Gastrocnemius medialis (tissue), 4 donors: Measurements from ENCODE around the gene PYGO1. TPM values are rescaled to one million over a fixed set of nuclear protein-coding genes. Genes with fewer than 3 reads are reported as not detected.

Experiments used
- ATAC-seq, 2 donors: fragments of 150-250 bp; one replicate each; pipeline ENCODE4 v1.9.1; 2016
- DNase-seq, 2 donors: peaks; one replicate each; pipeline ENCODE4 v3.0.0-alpha.2; 2019
- H3K27ac ChIP-seq, 4 donors: fragments of 200-600 bp; sonication (generic); 1 replicate in 1 of 4; 2 replicates in 3 of 4; pipeline ENCODE4 v1.5.1; 2016 to 2018; ENCODE audit warnings: mild to moderate bottlenecking in 2 of 4, moderate library complexity in 1 of 4
- H3K27me3 ChIP-seq, 3 donors: fragments of 200-600 bp; sonication (generic) in 2 of 3; 1 replicate in 1 of 3; 2 replicates in 2 of 3; pipeline versions ENCODE4 v1.5.1 to v1.6.0; 2016 to 2019; ENCODE audit warnings: mild to moderate bottlenecking in 1 of 3, moderate library complexity in 1 of 3
- H3K36me3 ChIP-seq, 2 donors: fragments of 200-600 bp; sonication (generic) in 1 of 2; one replicate each; pipeline ENCODE4 v1.5.1; 2017 to 2018
- H3K4me1 ChIP-seq, 2 donors: fragments of 200-600 bp; sonication (generic) in 1 of 2; one replicate each; pipeline ENCODE4 v1.5.1; 2016 to 2017; ENCODE audit warnings: mild to moderate bottlenecking in 2 of 2
- H3K4me3 ChIP-seq, 4 donors: fragments of 200-600 bp; sonication (generic) in 3 of 4; 1 replicate in 1 of 4; 2 replicates in 3 of 4; pipeline ENCODE4 v1.5.1; 2016 to 2019; ENCODE audit warnings: mild to moderate bottlenecking in 2 of 4
- H3K9me3 ChIP-seq, 3 donors: fragments of 200-600 bp; sonication (generic) in 2 of 3; 1 replicate in 1 of 3; 2 replicates in 2 of 3; pipeline ENCODE4 v1.5.1; 2016 to 2019
- CTCF ChIP-seq, 5 experiments: fragments of 450-650 bp in 3 of 5; fragments of 200-600 bp in 2 of 5; sonication (generic) in 2 of 5; IDR thresholded peaks in 4 of 5; conservative IDR thresholded peaks in 1 of 5; 1 replicate in 4 of 5; 2 replicates in 1 of 5; pipeline ENCODE4 v1.5.1; 2016 to 2019; ENCODE audit warnings: antibody characterized with exemption in 5 of 5, mild to moderate bottlenecking in 3 of 5, moderate library complexity in 3 of 5
- POLR2A ChIP-seq, 2 donors: fragments of 450-650 bp; IDR thresholded peaks; one replicate each; pipeline ENCODE4 v1.6.1; 2017; ENCODE audit warnings: antibody characterized with exemption in 2 of 2, mild to moderate bottlenecking in 2 of 2, moderate library complexity in 2 of 2
- in situ Hi-C, 4 donors: fragments of 200-750 bp; cut with MboI; loops; one replicate each; pipeline versions ENCODE4 v1.15.0 to v1.8.0; 2017; ENCODE audit warnings: low sequenced_read_pairs in 4 of 4
- intact Hi-C: fragments of 100-400 bp; cut with DNase I; formaldehyde crosslinking; loops from one replicate; pipeline ENCODE4 v1.15.1; 2023; ENCODE audit warnings: low total_unique reads
- total RNA-seq, 4 donors: library from RNA; depleted of rRNA; stranded (reverse); fragments of >200 nt; gene quantifications; one replicate each; pipeline versions ENCODE4 v1.1.0 to v1.2.3, GENCODE V29; 2016

Gene PYGO1
- total RNA-seq, 4 donors from 2014 or later: 26.7 to 39.1 (median 32.3) TPM

- H3K36me3 ChIP-seq: no peaks in the 10 kb centered on the region
- no peaks in the 10 kb centered on the region for H3K27me3 ChIP-seq
- no peak for DNase-seq
- H3K4me3 ChIP-seq: no peak overlapping the region
- H3K9me3 ChIP-seq: no peaks in the 10 kb centered on the region
- H3K27ac ChIP-seq: no peak overlapping the region
- TF ChIP-seq POLR2A (IDR thresholded peaks at IDR 0.05) (no peak), CTCF (IDR thresholded peaks at IDR 0.05 in 4 of 5, conservative IDR thresholded peaks at IDR 0.05 in 1 of 5) (no peak)
- no peaks in the 10 kb centered on the region for H3K4me1 ChIP-seq
- intact Hi-C loops: no loop called here
- no peak for ATAC-seq
- in situ Hi-C loops: no loop called here
These were observed 70.1 kb downstream of the PYGO1 start for GRCh38 chr15:55518009-55518408.

- in situ Hi-C loops: no loop called here
- ATAC-seq (no peak), DNase-seq (no peak)
- no peak for TF ChIP-seq POLR2A (IDR thresholded peaks at IDR 0.05)
- TF ChIP-seq CTCF (IDR thresholded peaks at IDR 0.05 in 4 of 5, conservative IDR thresholded peaks at IDR 0.05 in 1 of 5): no peak
- no peaks in the 10 kb centered on the region for H3K4me1 ChIP-seq
- intact Hi-C loops: no loop called here
- no peak overlapping the region for H3K4me3 ChIP-seq
- no peaks in the 10 kb centered on the region for H3K27me3 ChIP-seq
- no peak overlapping the region for H3K27ac ChIP-seq
- H3K36me3 ChIP-seq: no peaks in the 10 kb centered on the region
- no peaks in the 10 kb centered on the region for H3K9me3 ChIP-seq
These were observed 72.0 kb downstream of the PYGO1 start for GRCh38 chr15:55515991-55516776.

GRCh38 chr15:55515491-55515890, 72.7 kb downstream of the PYGO1 start:
- Histone ChIP-seq H3K4me3 (no peak overlapping the region), H3K36me3 (no peaks in the 10 kb centered on the region), H3K4me1 (no peaks in the 10 kb centered on the region), H3K27ac (no peak overlapping the region), H3K9me3 (no peaks in the 10 kb centered on the region), H3K27me3 (no peaks in the 10 kb centered on the region)
- intact Hi-C loops (no loop called here), in situ Hi-C loops (no loop called here)
- ATAC-seq (no peak), DNase-seq (no peak)
- TF ChIP-seq CTCF (IDR thresholded peaks at IDR 0.05 in 4 of 5, conservative IDR thresholded peaks at IDR 0.05 in 1 of 5) (no peak), POLR2A (IDR thresholded peaks at IDR 0.05) (no peak)

- intact Hi-C loops: no loop called here
- H3K4me1 ChIP-seq: no peaks in the 10 kb centered on the region
- in situ Hi-C loops: no loop called here
- no peak overlapping the region for H3K4me3 ChIP-seq
- H3K27me3 ChIP-seq: no peaks in the 10 kb centered on the region
- ATAC-seq: no peak
- no peaks in the 10 kb centered on the region for H3K9me3 ChIP-seq
- no peak for DNase-seq
- H3K36me3 ChIP-seq: no peaks in the 10 kb centered on the region
- TF ChIP-seq POLR2A (IDR thresholded peaks at IDR 0.05): no peak
- no peak for TF ChIP-seq CTCF (IDR thresholded peaks at IDR 0.05 in 4 of 5, conservative IDR thresholded peaks at IDR 0.05 in 1 of 5)
- no peak overlapping the region for H3K27ac ChIP-seq
These were observed 73.7 kb downstream of the PYGO1 start for GRCh38 chr15:55514414-55514850.
